HFFc6 (cell line): ENCODE data around the gene NAV3. TPM values are rescaled to one million over a fixed set of nuclear protein-coding genes. Genes with fewer than 3 reads are reported as not detected.

Experiments
- DNase-seq: peaks from one replicate; pipeline ENCODE4 v3.0.0-alpha.2; 2018
- H3K27ac Mint-ChIP-seq: 2 replicates; pipeline ENCODE4 v1.8.0; 2020; ENCODE audit warnings: mild to moderate bottlenecking, mixed read lengths
- H3K27me3 Mint-ChIP-seq: 2 replicates; pipeline ENCODE4 v1.8.0; 2021; ENCODE audit warnings: mild to moderate bottlenecking, moderate library complexity, mixed read lengths; ENCODE audit not compliant: insufficient read depth
- H3K36me3 Mint-ChIP-seq: 2 replicates; pipeline ENCODE4 v1.8.0; 2021; ENCODE audit warnings: low read depth, mixed read lengths
- H3K4me1 Mint-ChIP-seq: 2 replicates; pipeline ENCODE4 v1.8.0; 2020; ENCODE audit warnings: low read depth, mixed read lengths
- H3K4me3 Mint-ChIP-seq: 2 replicates; pipeline ENCODE4 v1.8.0; 2020; ENCODE audit warnings: mild to moderate bottlenecking, moderate library complexity, mixed read lengths
- H3K9me3 Mint-ChIP-seq: 2 replicates; pipeline ENCODE4 v1.8.0; 2020; ENCODE audit warnings: mild to moderate bottlenecking, mixed read lengths
- total RNA-seq, 6 experiments: library from RNA; stranded (reverse); fragmentation: NEBNext Ultra II Directional; extraction: Animal tissue kit (Norgen Biotek cat#: 25700); gene quantifications; 2 replicates in 1 of 6; 3 replicates in 5 of 6; pipeline ENCODE4 v1.2.3, GENCODE V29; 2021
- TF ChIP-seq, protein P1 (sequence below): fragments of 200-600 bp; sonication (generic); IDR thresholded peaks from 2 replicates; pipeline ENCODE4 v1.5.0; 2021; ENCODE audit warnings: antibody characterized with exemption, mild to moderate bottlenecking

Gene NAV3
- total RNA-seq, 6 experiments from 2014 or later = 86.7 to 142 (median 107) TPM

DNA sequence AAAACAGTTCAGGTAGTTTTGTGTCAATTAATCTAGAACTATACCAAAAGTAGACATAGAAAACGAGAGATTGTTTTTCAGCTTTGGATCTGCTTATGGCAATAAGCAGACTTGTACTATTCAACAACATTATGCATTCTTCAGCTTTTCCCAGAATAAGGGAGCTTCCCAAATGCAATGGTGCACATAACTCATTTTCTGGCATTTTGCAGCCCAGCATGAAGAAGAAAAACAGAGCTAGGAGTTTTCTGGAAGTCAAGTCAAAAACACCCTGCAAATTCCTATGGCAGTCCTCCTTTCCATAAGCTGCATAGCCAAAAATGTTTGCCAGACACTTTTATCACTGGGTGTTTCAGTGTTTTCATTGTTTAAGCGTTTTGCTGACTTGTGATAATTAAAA lies 314.7 kb downstream of the NAV3 start:
- peaks cover 23% of the 10 kb centered on the region for H3K4me1 Mint-ChIP-seq
- TF ChIP-seq, protein P1, sequence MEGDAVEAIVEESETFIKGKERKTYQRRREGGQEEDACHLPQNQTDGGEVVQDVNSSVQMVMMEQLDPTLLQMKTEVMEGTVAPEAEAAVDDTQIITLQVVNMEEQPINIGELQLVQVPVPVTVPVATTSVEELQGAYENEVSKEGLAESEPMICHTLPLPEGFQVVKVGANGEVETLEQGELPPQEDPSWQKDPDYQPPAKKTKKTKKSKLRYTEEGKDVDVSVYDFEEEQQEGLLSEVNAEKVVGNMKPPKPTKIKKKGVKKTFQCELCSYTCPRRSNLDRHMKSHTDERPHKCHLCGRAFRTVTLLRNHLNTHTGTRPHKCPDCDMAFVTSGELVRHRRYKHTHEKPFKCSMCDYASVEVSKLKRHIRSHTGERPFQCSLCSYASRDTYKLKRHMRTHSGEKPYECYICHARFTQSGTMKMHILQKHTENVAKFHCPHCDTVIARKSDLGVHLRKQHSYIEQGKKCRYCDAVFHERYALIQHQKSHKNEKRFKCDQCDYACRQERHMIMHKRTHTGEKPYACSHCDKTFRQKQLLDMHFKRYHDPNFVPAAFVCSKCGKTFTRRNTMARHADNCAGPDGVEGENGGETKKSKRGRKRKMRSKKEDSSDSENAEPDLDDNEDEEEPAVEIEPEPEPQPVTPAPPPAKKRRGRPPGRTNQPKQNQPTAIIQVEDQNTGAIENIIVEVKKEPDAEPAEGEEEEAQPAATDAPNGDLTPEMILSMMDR = no peak
- H3K36me3 Mint-ChIP-seq = peaks cover 11% of the 10 kb centered on the region
- H3K27me3 Mint-ChIP-seq = 0 out of 2 replicates have a peak, but pooled peaks cover 4% of the 10 kb centered on the region
- H3K27ac Mint-ChIP-seq = no peak overlapping the region
- H3K4me3 Mint-ChIP-seq = no peak overlapping the region
- H3K9me3 Mint-ChIP-seq = no peaks in the 10 kb centered on the region
- no peak for DNase-seq

DNA sequence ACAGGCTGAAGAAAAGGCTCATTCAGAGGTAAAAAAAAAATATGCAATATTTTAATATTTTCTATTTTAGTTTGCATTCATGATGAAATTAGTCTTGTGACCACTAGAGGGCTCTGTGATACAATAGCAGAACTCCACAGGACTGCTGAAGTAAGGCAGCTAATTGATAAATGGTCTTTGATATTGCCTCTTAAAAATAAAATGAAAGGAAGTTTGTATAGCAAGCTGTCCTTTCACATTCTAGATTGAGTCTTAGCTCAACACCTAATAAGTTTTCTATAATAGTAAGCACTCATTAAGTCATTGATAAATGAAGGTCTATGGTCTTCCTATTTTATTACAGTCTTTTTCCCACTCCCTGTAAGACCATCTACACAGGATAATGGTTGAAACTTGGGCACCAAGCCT lies 315.7 kb downstream of the NAV3 start:
- Mint-ChIP-seq H3K4me1 (peaks cover 23% of the 10 kb centered on the region), H3K36me3 (peaks cover 9% of the 10 kb centered on the region), H3K9me3 (no peaks in the 10 kb centered on the region), H3K27me3 (0 out of 2 replicates have a peak, but pooled peaks cover 4% of the 10 kb centered on the region), H3K27ac (no peak overlapping the region), H3K4me3 (no peak overlapping the region)
- peak; percentile 34 for DNase-seq
- TF ChIP-seq, protein P1 = peak; percentile 91

DNA sequence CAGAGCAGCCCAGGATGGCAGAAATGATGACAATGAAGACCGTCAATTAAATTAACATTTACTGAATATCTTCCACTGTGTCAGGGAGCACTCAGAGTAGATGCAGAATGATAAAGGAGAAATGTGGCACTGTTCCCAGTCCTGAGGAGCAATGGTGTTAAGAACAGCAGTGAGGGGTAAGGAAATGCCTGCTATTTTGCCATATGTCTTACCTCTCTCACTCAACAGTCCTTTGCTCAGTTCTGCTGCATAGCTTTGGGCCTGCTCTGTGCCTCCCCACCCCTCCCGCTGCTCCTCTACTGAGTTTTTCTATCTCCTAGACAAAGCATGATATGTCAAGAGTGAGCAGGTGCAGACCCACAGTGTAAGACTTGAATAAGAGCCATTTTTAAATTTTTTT lies 318.8 kb downstream of the NAV3 start:
- H3K27ac Mint-ChIP-seq = no peak overlapping the region
- peaks cover 23% of the 10 kb centered on the region for H3K4me1 Mint-ChIP-seq
- 0 out of 2 replicates have a peak, but pooled peaks cover 4% of the 10 kb centered on the region for H3K27me3 Mint-ChIP-seq
- no peak for DNase-seq
- no peaks in the 10 kb centered on the region for H3K9me3 Mint-ChIP-seq
- H3K4me3 Mint-ChIP-seq = no peak overlapping the region
- peaks cover 13% of the 10 kb centered on the region for H3K36me3 Mint-ChIP-seq
- TF ChIP-seq, protein P1 = no peak

DNA sequence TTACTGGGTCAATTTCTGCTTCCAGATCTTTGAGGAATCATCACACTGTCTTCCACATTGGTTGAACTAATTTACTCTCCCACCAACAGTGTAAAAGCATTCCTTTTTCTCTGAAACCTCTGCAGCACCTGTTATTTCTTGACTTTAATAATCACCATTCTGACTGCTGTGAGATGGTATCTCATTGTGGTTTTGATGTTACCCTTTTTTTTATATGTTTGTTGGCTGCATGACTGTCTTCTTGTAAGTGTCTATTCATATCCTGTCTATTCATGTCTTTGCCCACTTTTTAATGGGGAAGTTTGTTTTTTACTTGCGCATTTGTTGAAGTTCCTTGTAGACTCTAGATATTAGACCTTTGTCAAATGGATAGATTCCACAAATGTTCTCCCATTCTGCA lies 324.9 kb downstream of the NAV3 start:
- Mint-ChIP-seq H3K27ac (peak overlapping the region; percentile 38), H3K4me1 (peaks cover 30% of the 10 kb centered on the region), H3K36me3 (peaks cover 53% of the 10 kb centered on the region)

DNA sequence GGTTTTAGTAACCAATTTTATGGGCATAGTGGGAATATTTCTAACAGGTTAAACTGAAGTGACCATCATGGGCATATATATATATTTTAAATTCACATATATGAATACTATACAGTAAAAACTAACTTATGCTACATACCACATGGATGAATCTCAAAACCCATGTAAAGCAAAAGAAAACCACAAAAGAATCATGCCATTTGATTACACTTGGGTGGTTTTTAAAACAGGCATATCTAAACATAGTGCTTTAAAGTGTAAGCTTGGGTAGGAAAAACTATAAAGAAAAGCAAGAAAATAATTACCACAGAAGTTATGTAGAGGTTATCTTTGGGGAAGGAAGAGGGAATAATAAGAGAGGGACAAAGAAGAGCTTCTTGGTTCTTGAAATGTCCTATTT lies 326.1 kb downstream of the NAV3 start:
- Mint-ChIP-seq H3K27ac (peak overlapping the region; percentile 81), H3K36me3 (peaks cover 53% of the 10 kb centered on the region), H3K4me3 (peak overlapping the region; percentile 8; the same call in 1 of the 2 replicates), H3K4me1 (peaks cover 30% of the 10 kb centered on the region), H3K9me3 (no peaks in the 10 kb centered on the region), H3K27me3 (peaks cover 9% of the 10 kb centered on the region)
- TF ChIP-seq, protein P1 = no peak
- DNase-seq = no peak

More for the DNA sequence above, 324.9 kb downstream of the NAV3 start:
- TF ChIP-seq, protein P1 = no peak
- no peak for DNase-seq
- Mint-ChIP-seq H3K9me3 (no peaks in the 10 kb centered on the region), H3K27me3 (peaks cover 9% of the 10 kb centered on the region), H3K4me3 (no peak overlapping the region)
